GM21367 (cell line): ENCODE results near the gene TAF5L.

Source experiments
- ATAC-seq: cut with Tn5 transposase; IDR thresholded peaks from one replicate; pipeline ENCODE4 v1.9.1; 2021; ENCODE audit not compliant: unreplicated experiment

The TAF5L gene

DNA sequence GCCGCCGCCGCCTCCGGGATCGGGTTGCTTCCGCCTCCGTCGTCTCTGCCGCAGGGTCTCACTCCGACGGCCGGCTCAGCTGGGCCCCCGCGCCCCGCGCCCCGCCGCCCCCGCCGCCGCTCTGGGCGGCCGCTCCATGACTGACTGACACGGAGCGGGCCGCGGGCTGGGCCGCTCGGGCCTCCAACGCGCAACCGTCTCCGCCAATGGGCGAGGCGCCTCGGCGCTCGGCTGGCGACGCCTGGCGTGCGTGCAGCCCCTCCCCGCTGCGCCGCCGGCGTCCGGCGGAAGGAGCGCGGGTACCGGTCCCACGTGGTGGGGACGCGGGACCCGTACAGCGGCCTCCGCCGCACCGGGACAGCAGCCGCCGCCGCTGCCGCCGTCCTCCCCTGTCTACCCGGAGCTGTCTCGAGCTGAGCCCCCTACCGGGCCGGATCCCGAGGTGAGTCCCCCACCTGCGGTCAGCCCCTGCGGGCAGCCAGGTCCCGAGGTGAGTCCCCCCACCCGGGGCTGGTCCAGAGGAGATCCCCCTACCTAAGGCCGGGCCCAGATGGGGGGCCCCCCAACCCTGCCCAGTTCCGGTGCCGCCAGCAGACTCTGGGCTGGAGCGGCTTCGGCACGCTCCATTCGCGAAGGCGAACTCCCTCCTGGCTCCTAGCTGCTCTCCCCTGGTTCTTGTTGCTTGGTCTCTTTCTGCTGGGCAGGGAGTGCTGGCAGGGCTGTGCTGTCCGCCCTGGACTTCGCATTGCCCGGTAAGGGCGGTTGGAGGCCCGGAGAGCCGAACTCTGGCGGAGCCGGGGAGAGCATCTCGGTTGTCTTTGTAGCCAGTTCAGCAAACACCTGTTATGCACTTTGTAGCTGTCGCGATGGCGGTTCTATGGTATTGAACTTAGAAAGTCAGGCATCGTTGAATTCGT lies at the start of gene TAF5L, which contains the start of gene URB2:
Gene TAF5L, minus strand, starts transcription at position 208 of the 917 bp plus-strand sequence. CDS start 11,640 bp downstream, outside the sequence.
Gene URB2, plus strand, starts transcription at position 333 of the 917 bp plus-strand sequence. CDS start 1,387 bp downstream, outside the sequence.
- peak; percentile 86 for ATAC-seq

DNA sequence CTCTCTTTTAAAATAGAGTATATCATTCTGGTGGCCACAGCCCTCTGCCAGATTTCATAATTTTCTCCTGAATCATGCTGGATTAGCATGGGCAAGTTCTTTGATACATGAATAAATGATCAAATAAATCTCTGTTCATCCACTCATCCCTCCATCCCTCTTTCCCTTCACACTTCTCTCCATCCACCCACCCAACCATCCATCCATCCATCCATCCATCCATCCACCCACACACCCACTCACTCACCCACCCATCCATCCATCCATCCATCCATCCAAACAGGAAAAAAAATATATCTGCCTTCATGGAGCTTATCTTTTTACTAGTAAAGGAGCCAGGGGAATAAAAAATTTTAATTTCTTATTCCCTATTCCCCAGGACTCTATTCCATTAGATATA lies 49.5 kb upstream of the TAF5L start:
- no peak for ATAC-seq

DNA sequence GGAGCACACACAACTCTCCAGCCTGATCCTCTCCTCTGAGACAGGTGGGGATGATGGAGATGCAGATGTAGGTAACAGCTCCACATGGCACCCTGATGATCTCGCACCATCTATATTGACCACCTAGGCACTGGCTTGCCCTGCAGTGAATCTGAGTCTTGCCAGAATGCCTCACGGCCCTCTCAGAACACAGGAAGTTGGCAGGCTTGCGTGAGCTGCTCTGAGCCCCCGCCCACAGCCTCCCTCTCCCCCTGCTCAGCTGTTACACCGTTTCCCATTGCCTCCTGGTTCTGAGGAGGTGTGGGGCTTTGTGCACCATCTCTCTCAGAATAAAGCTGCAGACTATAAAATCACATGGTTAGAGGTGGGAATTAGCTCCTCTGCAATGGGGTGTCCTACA lies 48.1 kb upstream of the TAF5L start:
- ATAC-seq: no peak

DNA sequence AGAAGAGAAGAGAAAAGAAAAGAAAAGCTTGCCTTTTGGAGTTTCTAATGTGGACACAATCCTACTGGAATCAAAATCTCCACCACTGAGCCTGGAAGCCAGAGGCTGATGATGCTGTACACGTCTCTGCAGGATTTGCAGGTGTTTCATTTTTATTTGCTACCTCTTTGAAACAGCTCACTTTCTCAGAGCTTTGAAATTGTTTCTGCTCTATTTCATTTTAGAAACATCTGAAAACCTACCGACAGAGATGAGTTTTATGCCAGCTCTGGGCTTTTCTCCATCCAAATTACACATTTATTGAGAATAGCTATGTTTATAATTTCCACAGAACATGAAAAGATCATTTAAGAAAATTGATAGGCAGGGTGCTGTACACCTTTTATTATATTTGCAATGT lies 46.3 kb upstream of the TAF5L start:
- no peak for ATAC-seq

DNA sequence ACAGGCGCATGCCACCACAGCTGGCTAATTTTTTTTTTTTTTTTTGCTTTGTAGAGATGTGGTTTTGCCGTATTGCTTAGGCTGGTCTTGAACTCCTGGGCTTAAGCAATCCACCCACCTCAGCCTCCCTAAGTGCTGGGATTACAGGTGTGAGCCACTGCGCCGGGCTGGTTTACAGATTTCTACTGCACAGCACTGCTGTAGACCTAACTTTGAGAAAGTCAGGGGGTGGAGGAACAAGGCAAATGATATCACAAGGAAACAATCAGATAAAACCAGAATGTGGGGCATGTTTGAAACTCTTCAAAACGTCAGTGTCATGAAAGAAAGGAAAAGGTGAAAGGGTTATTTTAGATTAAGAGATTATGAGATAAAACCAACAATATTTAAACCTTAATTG lies 45.4 kb upstream of the TAF5L start:
- no peak for ATAC-seq

DNA sequence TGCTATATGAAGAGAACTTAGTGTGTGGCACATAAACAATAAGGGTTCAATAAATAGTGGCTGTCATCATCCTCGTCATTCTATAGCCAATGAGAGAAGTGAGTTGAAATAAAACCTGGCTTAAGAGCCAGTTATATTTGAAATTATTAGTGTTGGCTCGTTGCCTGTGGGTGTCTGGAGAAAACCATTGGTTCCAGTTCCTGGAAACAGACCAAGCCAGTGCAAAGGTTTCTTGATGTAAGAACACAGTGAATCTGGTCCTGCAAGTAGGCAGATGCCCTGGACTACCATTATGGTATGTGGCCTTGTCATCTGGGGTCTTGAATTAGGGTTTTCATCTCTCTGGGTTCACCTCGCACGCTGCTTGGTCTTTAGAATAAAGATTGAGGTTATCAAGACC lies 43.4 kb upstream of the TAF5L start:
- no peak for ATAC-seq

DNA sequence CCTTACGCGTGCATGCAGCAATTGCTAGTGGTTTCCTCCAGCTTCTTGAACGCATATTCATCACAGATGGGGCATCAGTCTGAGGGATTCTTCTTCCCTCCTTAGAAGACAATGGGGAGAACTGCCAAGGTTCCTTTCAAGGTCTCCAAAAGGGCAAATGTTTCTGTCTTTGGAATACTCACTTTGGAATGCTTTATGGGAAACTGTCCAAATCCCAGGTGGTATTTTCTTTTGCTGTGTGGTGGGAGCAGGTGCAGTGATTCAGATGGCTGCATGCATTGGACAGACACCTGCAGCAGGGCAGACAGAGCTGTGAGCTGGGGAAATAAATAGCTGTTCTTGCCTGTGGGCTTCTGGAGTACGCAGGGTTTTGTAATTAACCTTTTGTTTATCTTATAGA lies 40.7 kb upstream of the TAF5L start:
- no peak for ATAC-seq

DNA sequence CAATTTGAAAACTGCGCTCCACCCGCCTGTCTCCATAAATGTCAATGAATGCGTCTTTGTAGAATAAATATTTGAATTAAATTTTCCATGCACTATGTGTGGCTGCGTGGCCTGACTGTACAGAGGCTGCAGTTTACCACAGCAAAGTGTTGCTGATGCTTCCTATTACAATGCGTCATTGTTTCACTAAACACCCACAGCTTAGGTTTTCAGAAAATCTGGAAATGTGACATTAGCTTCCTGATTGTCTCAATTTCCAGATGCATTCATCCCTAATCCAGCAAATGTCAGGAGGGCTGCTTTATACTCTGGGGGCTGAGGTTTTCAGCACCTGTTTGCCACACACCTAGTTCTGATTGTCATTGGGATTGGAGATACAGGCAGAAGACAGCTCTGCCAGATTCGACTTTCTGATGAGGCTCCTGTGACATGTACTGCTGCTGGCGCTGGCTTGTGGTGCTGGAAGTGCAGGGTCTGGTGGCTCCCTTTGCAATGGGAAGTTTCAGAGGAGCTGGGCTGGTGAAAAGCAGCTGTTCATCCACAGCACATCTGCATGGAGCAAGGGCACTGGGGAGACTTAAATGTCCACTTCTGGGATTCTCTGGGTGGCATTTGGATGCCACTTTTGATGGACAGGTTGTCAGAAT lies 40.1 kb upstream of the TAF5L start:
- ATAC-seq: no peak

DNA sequence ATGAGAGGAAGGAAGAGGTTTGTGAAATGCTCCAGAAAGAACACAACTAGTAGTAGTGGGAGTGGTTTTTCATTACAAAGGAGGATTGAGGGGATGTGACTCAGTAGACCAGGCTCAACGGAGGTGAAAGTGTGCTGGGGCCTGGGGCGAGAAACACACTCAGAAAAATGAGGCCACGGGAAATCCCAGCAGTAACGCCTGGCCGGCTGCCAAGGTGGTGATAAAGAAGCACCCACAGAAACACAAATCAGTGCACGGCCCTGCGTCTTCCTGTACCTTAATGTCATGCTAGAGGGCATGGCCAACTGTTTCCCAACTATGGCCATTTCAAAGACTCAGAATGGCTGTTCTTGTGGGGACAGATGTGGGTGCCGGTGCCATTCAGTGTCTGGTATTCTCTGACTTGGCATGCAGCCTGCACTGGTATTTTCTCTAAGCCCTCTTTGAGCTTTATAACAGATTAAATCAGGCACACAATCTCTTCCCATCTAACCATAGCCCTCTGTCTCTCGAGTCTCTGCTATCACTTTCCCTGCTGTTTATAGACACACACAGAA lies 38.3 kb upstream of the TAF5L start:
- no peak for ATAC-seq

DNA sequence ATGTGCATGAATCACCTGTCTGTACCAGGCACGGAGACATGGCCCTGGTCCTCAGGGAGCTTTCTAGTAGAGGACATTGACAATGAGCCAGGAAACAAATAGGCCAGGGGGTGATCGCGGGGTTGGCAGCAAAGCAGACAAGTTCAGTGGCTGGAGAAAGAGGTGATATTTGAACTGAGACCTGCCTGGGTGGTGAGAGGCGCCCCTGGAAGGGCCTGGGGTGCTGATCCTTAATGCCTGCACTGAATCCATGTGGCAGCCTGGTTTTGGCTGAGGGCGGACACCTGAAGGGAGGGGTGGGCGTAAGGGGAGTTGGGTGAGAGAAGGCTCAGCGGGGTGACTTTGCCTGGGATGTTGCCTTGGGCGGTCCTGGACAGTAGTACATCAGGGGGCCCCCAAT lies 36.0 kb upstream of the TAF5L start:
- no peak for ATAC-seq

DNA sequence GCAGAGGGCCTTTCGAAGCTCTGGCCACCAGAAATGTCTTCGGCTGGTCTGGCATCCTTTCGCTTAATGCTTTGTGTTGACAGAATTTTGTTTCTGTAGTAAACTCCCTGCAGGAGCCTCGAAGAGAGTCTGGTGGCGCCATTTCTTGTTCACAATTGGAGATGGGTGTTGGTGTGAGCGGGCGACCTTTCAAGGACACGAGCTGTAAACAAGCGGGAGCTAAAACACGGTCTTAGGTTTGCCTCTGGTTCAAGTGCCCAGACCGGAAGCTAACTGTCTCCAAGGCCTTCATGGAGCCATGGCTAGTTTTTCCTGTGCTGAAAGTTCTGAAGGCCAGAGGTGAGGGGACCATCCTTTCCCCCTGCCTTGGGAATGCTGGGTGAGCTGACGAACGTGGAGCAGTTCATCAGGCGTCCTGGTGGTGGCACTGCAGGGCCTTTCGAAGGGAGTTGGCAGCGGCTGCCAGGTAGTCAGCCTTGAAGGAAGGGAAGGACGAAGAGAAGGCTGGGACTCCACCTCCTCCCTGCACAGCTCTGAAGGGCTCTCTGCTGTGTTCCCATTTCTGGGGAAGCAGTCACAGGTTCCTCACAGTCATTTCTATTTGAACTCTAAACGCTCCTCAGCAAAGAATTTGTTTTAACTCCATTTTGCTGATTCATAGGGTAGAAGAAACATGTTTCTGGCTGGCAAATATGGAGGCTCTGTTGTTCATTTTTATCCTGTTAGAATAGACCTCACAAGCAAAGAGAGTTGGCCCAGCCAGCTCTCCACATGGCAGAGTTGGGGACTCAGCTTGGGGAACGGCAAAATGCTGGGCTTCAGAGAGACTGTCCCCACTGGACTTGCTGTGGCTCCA lies 35.3 kb upstream of the TAF5L start:
- ATAC-seq: no peak

DNA sequence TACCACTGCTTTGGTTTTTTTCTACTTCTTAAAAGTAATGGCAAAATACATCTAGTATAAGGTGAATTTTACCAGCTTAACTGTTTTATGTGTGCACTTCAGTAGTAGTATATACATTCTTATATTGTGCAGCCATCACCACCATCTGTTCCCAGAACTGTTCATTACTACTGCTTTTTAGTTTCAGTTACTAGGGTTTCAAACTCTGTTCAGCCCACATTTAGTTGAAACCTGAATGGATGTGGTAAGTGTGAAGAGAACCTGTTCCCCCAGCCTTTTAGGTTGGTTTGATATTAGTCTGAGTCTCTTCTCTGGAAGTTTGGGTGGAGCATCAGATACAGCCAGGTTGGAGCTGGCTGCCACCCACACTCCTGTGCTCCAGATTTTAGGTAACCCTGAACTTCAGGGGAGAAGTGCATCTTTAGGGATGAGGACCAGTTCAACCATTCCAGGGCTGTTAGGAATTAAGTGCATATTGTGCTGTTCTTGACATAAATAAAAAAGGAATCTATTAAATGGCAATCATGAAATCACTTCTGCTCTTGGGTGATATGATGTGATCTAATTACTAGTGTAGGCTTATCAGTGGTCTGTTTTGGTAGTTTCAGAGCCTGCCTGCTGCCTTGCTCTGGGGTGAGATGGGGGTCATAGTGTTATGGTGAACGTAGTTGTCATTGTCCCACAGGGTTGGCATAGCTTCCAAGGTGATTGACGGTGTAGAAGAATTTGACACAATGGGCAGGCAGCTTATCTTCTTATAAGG lies 32.3 kb upstream of the TAF5L start:
- ATAC-seq: no peak

DNA sequence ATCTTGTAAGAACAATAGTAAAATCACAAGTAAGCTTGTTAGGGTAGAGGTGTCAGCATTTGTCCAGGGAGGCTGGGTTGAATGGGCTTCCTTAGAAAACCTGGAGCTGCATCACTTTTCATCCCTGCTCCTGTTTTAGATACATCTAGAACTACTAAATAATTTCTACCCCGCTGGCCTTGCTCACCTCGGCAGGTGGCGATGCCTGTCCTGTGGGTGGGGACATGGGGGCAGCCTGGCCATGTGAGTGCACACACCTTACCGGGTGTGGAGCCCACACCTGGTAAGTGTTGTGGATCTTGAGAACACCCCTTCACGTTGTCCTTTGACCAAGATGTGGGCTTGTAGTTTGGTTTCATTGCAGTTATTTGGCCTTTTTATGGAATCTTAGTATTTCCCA lies 29.9 kb upstream of the TAF5L start:
- no peak for ATAC-seq

DNA sequence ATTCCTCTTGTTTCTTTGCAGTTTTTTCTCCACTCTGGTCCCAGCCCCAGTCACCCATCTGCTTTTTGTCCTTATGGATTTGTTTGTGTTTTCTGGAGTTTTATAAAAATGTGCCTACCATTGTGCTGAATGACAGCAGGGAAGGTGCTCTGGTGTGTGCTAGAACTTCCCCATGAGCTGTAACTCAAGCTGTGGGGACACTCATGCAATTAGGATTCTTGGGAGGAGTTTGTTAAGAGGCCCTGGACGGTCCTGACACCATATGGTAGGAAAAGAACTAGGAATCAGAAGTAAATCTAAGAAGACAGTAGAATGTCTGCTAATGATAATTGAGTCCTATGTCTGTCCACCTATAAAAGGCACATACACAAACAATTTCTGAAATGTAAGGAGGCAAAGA lies 27.5 kb upstream of the TAF5L start:
- ATAC-seq: no peak

DNA sequence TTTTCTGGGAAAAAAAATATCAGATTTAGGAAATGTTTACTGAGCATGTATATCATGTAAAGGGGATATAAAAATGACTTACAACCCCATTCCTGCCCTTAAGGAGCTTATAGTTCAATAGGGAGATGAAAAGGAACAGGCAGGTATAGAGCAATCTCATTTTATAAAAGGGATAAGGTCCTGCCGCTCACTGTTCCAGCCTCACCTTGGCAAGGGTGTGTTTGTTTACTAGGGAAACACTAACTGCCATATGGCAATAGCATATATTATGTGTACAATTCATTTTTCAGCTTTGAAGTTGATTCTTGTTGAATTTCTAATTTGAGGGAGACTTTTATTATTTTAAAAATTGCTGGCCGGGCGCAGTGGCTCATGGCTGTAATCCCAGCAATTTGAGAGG lies 25.6 kb upstream of the TAF5L start:
- ATAC-seq: no peak

DNA sequence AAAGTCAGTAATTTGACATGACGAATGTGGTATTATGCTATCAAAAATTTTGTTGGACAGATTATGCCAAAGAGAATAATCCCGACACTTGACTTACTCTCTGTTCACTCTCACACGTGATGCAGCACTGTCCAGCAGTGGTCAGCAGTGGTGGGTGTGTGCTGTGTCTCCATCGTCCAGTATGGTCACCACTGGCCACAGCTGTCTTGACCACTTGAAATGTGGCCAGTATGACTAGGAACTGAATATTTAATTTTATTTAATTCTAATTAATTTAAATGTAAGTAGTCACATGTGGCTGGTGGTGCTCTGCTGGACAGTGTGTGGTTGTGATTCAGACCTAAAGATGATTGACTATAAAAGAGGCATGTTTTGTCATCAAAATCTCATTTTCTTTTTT lies 24.1 kb upstream of the TAF5L start:
- no peak for ATAC-seq

DNA sequence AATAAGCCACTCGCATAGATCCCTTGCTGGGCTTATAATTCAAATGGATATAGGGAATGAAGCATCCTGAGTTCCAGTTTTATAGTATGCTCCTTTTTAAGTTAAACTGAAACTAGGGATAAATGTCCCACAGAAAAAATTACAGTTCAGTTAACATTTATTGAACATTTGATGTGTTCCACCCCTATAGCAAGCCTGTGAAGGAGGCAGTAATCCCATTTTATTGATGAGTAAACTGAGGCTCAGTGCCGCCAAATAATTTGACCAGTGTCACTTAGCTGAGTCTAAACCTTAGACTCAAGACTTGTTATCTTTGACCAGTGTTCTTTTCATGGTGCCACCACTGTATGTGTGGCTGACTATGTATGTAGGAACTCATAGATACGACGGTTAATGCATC lies 22.5 kb upstream of the TAF5L start:
- ATAC-seq: no peak

DNA sequence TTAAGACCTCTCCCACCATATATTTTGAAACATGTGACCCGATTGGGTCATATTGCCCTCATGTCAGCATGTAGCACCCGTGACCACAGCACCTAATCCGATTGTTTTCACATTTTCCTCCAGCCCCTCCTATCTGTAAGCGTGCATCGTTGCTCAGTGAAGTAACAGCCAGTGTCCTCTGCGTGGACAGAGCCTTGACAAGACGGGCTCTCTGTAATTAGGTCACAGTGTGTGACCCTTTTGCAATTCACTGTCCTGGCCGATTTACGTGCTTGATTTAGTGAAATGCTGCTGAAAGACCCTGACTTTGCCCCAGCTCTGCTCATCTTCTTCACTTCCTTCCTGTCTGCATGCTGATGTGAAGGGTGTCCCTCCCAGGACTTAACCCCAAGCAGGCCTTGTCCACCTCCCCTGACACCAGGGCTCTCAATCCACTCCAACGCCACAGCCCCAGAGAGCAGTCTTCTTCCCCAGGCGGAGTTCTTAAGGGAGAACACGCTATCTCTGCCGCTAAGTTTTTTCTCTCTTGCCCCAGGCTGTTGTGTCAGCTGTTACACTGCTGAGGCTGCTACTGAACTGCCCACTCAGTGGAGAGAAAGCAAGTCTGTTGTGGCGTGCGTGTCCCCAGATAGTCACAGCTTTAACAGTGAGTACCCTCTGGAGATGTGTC lies 19.5 kb upstream of the TAF5L start:
- ATAC-seq: no peak

DNA sequence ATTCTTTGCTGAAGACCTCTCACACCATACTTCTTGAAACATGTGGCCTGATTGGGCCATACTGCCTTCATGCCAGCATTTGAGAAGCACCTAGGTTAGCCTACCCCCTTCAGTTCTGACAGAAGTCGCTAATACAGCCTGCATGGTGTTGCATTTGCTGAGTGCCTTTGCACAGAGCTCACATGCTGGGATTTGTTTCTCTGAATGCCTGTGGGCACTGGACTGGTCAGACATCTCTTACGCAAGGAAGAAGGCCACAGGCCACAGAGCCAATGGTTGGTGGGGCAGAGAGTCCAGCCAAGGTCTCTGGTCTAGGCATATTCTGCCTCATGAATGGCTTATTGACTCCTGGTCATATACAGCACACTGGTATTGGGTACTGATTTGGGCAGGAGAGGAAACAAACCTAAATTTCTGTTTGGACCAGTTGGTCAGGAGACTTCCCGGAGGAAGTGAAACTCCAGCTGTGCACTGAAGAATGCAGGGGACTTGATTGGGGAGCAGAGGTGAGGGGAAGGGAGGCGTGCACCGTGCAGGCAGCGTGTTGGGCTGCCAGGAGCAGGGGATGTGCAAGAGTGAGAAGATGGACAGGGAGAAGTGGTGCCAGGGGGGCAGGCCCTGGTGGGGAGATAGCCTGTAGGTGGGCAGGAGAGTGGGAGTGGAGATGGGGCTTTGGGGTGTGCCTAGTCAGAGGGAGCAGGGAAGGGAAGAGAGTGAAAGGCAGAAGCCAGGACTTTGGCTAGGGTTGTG lies 18.2 kb upstream of the TAF5L start:
- peak; percentile 48 for ATAC-seq
